Mucosa of descending colon (tissue), 3 donors: ENCODE data around the gene MYMK. TPM values are rescaled to one million over a fixed set of nuclear protein-coding genes. Genes with fewer than 3 reads are reported as not detected.

Source experiments
- ATAC-seq: fragments of 200-7000 bp; cut with Tn5 transposase; one replicate; pipeline ENCODE4 v1.9.1; 2020; ENCODE audit warnings: mild to moderate bottlenecking, moderate library complexity
- DNase-seq, 3 donors: peaks; one replicate each; pipeline ENCODE4 v3.0.0-alpha.2; 2020
- H3K36me3 ChIP-seq: fragments of 200-600 bp; one replicate; pipeline ENCODE4 v1.8.0; 2021; ENCODE audit warnings: low read depth, mild to moderate bottlenecking
- H3K4me1 ChIP-seq: fragments of 200-600 bp; one replicate; pipeline ENCODE4 v1.8.0; 2021; ENCODE audit warnings: low read depth, mild to moderate bottlenecking
- H3K4me3 ChIP-seq: fragments of 200-600 bp; one replicate; pipeline ENCODE4 v1.8.0; 2021; ENCODE audit warnings: mild to moderate bottlenecking
- H3K9me3 ChIP-seq: fragments of 200-600 bp; one replicate; pipeline ENCODE4 v1.8.0; 2021; ENCODE audit warnings: mild to moderate bottlenecking
- CTCF ChIP-seq: fragments of 200-600 bp; IDR thresholded peaks from one replicate; pipeline ENCODE4 v1.8.0; 2022; ENCODE audit warnings: antibody characterized with exemption, mild to moderate bottlenecking
- intact Hi-C, 2 donors: fragments of 100-400 bp; cut with DNase I in 1 of 2; cut with micrococcal nuclease in 1 of 2; formaldehyde crosslinking; loops; one replicate each; pipeline versions ENCODE4 v1.11.0 to v1.11.1; 2022; cut with DNase I, micrococcal nuclease
- total RNA-seq, 3 donors: library from RNA; stranded (reverse); fragmentation: NEBNext Ultra II Directional in 2 of 3; extraction: Animal tissue kit (Norgen Biotek cat#: 25700) in 2 of 3; gene quantifications; one replicate each; pipeline versions ENCODE4 v1.2.1 to v1.2.4, GENCODE V29; 2021 to 2023
- donor health status: DM: no; HTN: no; CAD: no; lungs with moderate emphysema.
- donor health status: DM: no; HTN: no; CAD: no.
- donor health status: DM: no; HTN: yes; CAD: no.

MYMK gene
- total RNA-seq, 3 donors from 2014 or later: not detected

DNA sequence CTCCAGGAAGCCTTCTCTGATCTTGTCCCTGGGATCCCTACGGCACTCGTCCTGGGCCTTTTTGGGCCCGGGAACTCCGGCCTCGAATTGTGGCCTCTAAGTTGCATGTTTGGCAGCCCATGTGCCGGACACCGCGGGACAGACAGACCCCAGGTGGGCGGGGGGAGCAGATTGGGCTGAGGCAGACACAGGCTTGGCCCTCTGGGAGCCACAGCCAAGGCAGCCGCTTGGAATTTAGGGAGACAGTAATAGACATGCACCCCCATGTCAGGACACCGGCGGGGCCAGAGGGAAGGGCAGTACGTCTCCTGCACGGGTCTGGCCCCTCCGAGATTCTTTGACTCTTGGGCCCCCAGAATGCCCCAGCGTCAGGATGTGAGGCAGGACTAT, 45.9 kb upstream of the MYMK start:
- no peaks in the 10 kb centered on the region for H3K4me1 ChIP-seq
- intact Hi-C loops: no loop called here
- ATAC-seq (no peak), DNase-seq (no peak)
- H3K9me3 ChIP-seq: no peaks in the 10 kb centered on the region
- H3K4me3 ChIP-seq: no peak overlapping the region
- H3K36me3 ChIP-seq: no peaks in the 10 kb centered on the region
- no peak for TF ChIP-seq CTCF

- Histone ChIP-seq H3K9me3 (no peaks in the 10 kb centered on the region), H3K4me1 (no peaks in the 10 kb centered on the region), H3K4me3 (no peak overlapping the region), H3K36me3 (no peaks in the 10 kb centered on the region)
- intact Hi-C loops: no loop called here
- no peak for ATAC-seq
- DNase-seq: no peak
- TF ChIP-seq CTCF: no peak
Observed at GRCh38 chr9:133569891-133570690, 45.3 kb upstream of the MYMK start.

DNA sequence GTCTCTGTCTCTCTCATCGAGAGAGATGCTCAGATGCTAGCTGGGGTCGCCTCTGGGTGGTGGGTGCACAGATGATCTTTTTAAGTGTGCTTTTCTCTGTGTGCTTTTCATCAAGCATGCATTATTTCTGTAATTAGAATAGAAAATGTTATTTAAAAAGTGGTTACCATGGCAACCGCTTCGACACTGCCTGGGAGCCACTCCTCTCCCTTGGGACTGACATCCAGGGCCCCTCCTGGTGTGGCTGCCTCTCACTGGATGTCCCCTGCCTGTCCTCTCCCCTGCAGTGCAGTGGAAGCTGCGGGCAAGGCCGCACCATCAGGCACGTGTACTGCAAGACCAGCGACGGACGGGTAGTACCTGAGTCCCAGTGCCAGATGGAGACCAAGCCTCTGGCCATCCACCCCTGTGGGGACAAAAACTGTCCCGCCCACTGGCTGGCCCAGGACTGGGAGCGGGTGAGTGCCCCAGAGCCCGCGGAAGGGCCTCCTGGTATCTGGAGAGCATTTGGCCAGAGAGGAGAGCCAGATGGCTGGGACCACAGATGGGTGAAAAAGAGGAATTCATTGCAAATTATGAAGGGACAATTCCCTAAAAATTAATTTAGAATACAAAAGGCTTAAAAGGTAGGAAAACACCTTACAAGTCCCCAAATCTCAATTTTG, 44.5 kb upstream of the MYMK start:
- TF ChIP-seq CTCF: no peak
- no peak overlapping the region for H3K4me3 ChIP-seq
- ATAC-seq (no peak), DNase-seq (no peak)
- H3K36me3 ChIP-seq: no peaks in the 10 kb centered on the region
- no peaks in the 10 kb centered on the region for H3K4me1 ChIP-seq
- no peaks in the 10 kb centered on the region for H3K9me3 ChIP-seq
- intact Hi-C loops: no loop called here

DNA sequence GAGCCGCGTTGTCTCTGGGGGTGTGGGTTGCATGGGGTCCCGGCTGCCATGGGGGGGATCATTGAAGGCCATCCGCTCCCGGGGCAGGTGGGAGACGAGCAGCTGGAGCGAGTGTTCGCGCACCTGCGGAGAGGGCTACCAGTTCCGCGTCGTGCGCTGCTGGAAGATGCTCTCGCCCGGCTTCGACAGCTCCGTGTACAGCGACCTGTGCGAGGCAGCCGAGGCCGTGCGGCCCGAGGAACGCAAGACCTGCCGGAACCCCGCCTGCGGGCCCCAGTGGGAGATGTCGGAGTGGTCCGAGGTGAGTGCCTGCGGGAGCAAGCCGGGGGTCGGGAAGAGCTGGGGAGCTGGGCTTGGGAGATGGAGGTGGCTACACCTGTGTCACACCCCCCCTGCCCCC, 43.4 kb upstream of the MYMK start:
- DNase-seq (no peak), ATAC-seq (no peak)
- no peaks in the 10 kb centered on the region for H3K36me3 ChIP-seq
- intact Hi-C loops: no loop called here
- H3K9me3 ChIP-seq: no peaks in the 10 kb centered on the region
- H3K4me1 ChIP-seq: peaks cover 4% of the 10 kb centered on the region
- no peak overlapping the region for H3K4me3 ChIP-seq
- no peak for TF ChIP-seq CTCF

DNA sequence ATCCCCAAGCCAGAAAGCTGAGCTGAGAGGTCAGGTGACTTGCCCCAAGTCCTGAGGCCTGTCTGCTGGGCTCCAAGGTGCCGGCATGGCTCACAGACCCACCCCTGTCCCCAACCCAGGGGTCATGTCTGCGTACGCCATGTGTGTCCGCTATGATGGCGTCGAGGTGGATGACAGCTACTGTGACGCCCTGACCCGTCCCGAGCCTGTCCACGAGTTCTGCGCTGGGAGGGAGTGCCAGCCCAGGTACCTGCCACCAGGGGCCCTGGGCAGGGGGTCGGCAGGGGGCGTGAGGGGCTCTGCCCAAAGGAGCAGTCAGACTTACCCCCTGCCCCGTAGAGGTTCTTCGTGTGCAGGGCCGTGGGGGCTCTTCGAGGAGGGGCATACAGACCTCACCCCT, 42.1 kb upstream of the MYMK start:
- intact Hi-C loops: no loop called here
- TF ChIP-seq CTCF: no peak
- H3K4me3 ChIP-seq: no peak overlapping the region
- ATAC-seq (no peak), DNase-seq (no peak)
- H3K4me1 ChIP-seq: peaks cover 9% of the 10 kb centered on the region
- H3K36me3 ChIP-seq: no peaks in the 10 kb centered on the region
- H3K9me3 ChIP-seq: no peaks in the 10 kb centered on the region
